ENCODE data around the gene ATPAF2. TPM values are rescaled to one million over a fixed set of nuclear protein-coding genes. Genes with fewer than 3 reads are reported as not detected.

Gene ATPAF2
- total RNA-seq, 1 experiment from 2014 or later: 44.5 TPM

GRCh38 chr17:18028114-18028951 is 10.6 kb downstream of the ATPAF2 start:
- CTCF ChIA-PET: no interaction called here
- no TSS peak for BruUV-seq (replicated peaks)
- no peaks in the 10 kb centered on the region for H3K9me2 ChIP-seq (ENCODE audit: insufficient read depth)
- H3K27me3 ChIP-seq (ENCODE audit: insufficient read depth, low read depth): no peaks in the 10 kb centered on the region
- no peak overlapping the region for H3K4me2 ChIP-seq
- peaks cover 10% of the 10 kb centered on the region for H3K79me2 ChIP-seq (ENCODE audit: low read depth)
- H2AFZ ChIP-seq: no peak overlapping the region
- POLR2A ChIA-PET (ENCODE audit: unreplicated experiment): interaction anchor here (0.6 kb wide), 1 partner anchor 56 kb away, joined by 4 read pairs; the partner anchor contains the start of gene TOM1L2
- H3F3A ChIP-seq (ENCODE audit: insufficient read depth, low read depth): peaks cover 18% of the 10 kb centered on the region
- H3K9me3 ChIP-seq (ENCODE audit: insufficient read depth, low read depth): no peaks in the 10 kb centered on the region
- no peak for DNase-seq
- no peaks in the 10 kb centered on the region for H3K36me3 ChIP-seq (ENCODE audit: low read depth)
- H4K20me1 ChIP-seq (ENCODE audit: insufficient read depth): no peaks in the 10 kb centered on the region
- intact Hi-C loops (cut with micrococcal nuclease; ENCODE audit: unreplicated experiment): no loop called here
- H3K4me3 ChIP-seq: no peak overlapping the region
- no peak overlapping the region for H3K27ac ChIP-seq
- peaks cover 35% of the 10 kb centered on the region for H3K4me1 ChIP-seq (replicated peaks; ENCODE audit: insufficient read depth)
- no peak for TF ChIP-seq CTCF (conservative IDR thresholded peaks at IDR 0.05)
- TF ChIP-seq EZH2 (IDR thresholded peaks at IDR 0.05; ENCODE audit: low read depth): no peak

- no peak overlapping the region for H3K27ac ChIP-seq
- H3K79me2 ChIP-seq (ENCODE audit: low read depth): peaks cover under 1% of the 10 kb centered on the region; the same call in 1 of the 2 replicates
- H3K4me2 ChIP-seq: no peak overlapping the region
- H3K27me3 ChIP-seq (ENCODE audit: insufficient read depth, low read depth): no peaks in the 10 kb centered on the region
- ChIA-PET POLR2A (ENCODE audit: unreplicated experiment) (no interaction called here), CTCF (no interaction called here)
- intact Hi-C loops (cut with micrococcal nuclease; ENCODE audit: unreplicated experiment): no loop called here
- H3K4me3 ChIP-seq: no peak overlapping the region
- H3K4me1 ChIP-seq (replicated peaks; ENCODE audit: insufficient read depth): peaks cover 25% of the 10 kb centered on the region
- no peak for DNase-seq
- H3K9me3 ChIP-seq (ENCODE audit: insufficient read depth, low read depth): no peaks in the 10 kb centered on the region
- no peaks in the 10 kb centered on the region for H3K36me3 ChIP-seq (ENCODE audit: low read depth)
- no peak overlapping the region for H2AFZ ChIP-seq
- no TSS peak for BruUV-seq (replicated peaks)
- H3F3A ChIP-seq (ENCODE audit: insufficient read depth, low read depth): peaks cover 11% of the 10 kb centered on the region
- no peak for TF ChIP-seq CTCF (conservative IDR thresholded peaks at IDR 0.05)
- no peak for TF ChIP-seq EZH2 (IDR thresholded peaks at IDR 0.05; ENCODE audit: low read depth)
- H4K20me1 ChIP-seq (ENCODE audit: insufficient read depth): no peaks in the 10 kb centered on the region
- no peaks in the 10 kb centered on the region for H3K9me2 ChIP-seq (ENCODE audit: insufficient read depth)
Observed at GRCh38 chr17:18027280-18027679, 11.7 kb downstream of the ATPAF2 start.

GRCh38 chr17:18025945-18026776 is 12.8 kb downstream of the ATPAF2 start:
- CTCF ChIA-PET: interaction anchor here (0.6 kb wide), 1 partner anchor 19 kb away, joined by 3 read pairs; no protein-coding TSS in a partner anchor

More at GRCh38 chr17:18025945-18026776, 12.8 kb downstream of the ATPAF2 start:
- Histone ChIP-seq H3F3A (ENCODE audit: insufficient read depth, low read depth) (peaks cover 11% of the 10 kb centered on the region), H3K9me3 (ENCODE audit: insufficient read depth, low read depth) (no peaks in the 10 kb centered on the region), H3K27me3 (ENCODE audit: insufficient read depth, low read depth) (no peaks in the 10 kb centered on the region), H2AFZ (no peak overlapping the region), H3K27ac (peak overlapping the region; percentile 33), H3K4me3 (no peak overlapping the region), H3K79me2 (ENCODE audit: low read depth) (no peaks in the 10 kb centered on the region; the same call in 1 of the 2 replicates), H3K4me1 (replicated peaks; ENCODE audit: insufficient read depth) (peaks cover 18% of the 10 kb centered on the region), H3K4me2 (0 out of 2 replicates have a peak overlapping the region, but pooled peaks have one; percentile 2), H3K36me3 (ENCODE audit: low read depth) (no peaks in the 10 kb centered on the region), H4K20me1 (ENCODE audit: insufficient read depth) (no peaks in the 10 kb centered on the region), H3K9me2 (ENCODE audit: insufficient read depth) (no peaks in the 10 kb centered on the region)
- TSS peak; percentile 59 for BruUV-seq (replicated peaks)
- intact Hi-C loops (cut with micrococcal nuclease; ENCODE audit: unreplicated experiment): no loop called here
- no peak for DNase-seq
- TF ChIP-seq CTCF (conservative IDR thresholded peaks at IDR 0.05) (no peak), EZH2 (IDR thresholded peaks at IDR 0.05; ENCODE audit: low read depth) (no peak)
- POLR2A ChIA-PET (ENCODE audit: unreplicated experiment): interaction anchor here (0.9 kb wide), 1 partner anchor 54 kb away, joined by 7 read pairs; the partner anchor contains the start of genes DRC3 and TOM1L2

Measured in PC-9 (cell line).